Measurements from ENCODE around the gene APP.

APP gene

DNA sequence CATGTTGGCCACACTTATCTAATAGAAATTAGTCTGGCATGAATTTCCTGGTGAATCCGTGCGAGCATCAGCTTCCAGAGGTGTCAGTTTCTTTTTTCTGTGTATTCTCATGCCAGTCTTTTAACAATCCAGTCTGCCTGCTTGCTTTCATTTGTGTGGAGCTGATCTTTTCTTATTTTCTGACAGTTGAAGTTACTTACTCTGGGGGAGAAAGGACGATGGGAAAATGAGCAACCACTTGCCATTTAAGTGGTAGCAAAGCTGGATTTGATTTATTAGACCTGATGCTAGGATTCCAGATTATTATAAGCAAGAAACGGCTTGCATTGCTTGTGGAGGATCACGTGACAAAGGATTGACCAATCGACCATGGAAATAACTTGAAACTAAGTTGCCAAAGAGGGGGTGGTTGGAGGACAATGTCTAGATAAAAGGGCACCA is 24.3 kb upstream of the APP start:
- in situ Hi-C loops (cut with MboI; ENCODE audit: low pct_unique_long_range_greater_than_20kb, low sequenced_read_pairs, unreplicated experiment): no loop called here
- DNase-seq (ENCODE audit: low spot score): no peak
- TF ChIP-seq, protein P1, sequence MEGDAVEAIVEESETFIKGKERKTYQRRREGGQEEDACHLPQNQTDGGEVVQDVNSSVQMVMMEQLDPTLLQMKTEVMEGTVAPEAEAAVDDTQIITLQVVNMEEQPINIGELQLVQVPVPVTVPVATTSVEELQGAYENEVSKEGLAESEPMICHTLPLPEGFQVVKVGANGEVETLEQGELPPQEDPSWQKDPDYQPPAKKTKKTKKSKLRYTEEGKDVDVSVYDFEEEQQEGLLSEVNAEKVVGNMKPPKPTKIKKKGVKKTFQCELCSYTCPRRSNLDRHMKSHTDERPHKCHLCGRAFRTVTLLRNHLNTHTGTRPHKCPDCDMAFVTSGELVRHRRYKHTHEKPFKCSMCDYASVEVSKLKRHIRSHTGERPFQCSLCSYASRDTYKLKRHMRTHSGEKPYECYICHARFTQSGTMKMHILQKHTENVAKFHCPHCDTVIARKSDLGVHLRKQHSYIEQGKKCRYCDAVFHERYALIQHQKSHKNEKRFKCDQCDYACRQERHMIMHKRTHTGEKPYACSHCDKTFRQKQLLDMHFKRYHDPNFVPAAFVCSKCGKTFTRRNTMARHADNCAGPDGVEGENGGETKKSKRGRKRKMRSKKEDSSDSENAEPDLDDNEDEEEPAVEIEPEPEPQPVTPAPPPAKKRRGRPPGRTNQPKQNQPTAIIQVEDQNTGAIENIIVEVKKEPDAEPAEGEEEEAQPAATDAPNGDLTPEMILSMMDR (IDR thresholded peaks at IDR 0.05; ENCODE audit: extremely low read depth, insufficient read depth, missing control alignments): no peak

DNA sequence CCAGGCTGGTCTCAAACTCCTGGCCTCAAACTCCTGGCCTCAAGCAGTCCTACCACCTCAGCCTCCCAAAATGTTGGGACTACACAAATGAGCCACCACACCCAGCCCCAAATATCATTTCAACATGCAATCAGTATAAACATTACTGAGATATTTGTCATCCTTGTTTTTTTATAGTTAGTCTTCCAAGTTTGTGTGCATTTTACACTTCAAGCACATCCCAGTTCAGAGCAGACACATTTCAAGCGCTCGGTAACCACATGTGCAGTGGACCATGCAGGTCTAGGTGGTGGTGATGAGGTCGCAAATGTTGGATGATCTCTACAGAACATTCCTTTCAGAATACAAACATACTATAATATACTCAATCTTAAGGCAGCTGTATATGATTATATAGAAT is 23.8 kb upstream of the APP start:
- in situ Hi-C loops (cut with MboI; ENCODE audit: low pct_unique_long_range_greater_than_20kb, low sequenced_read_pairs, unreplicated experiment): no loop called here
- TF ChIP-seq, protein P1 (IDR thresholded peaks at IDR 0.05; ENCODE audit: extremely low read depth, insufficient read depth, missing control alignments): no peak
- DNase-seq (ENCODE audit: low spot score): no peak

DNA sequence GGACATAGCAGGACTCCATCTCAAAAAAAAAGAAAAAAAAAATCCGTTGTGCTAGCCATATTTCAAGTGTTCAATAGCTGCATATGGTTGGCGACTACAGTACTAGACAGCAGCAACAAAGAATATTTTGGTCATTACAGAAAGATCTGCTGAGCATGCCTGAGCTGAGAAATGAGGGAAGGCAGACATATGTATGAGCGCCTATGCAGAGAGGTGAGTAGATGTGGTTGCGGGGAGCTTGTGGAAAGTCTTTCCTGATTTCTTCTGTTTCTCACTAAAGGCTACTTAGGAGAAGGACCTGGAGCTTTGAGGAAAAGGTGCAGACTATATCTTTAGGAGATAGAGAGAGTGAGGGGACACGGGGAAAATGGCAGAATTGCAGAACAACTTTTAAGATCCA is 21.0 kb upstream of the APP start:
- TF ChIP-seq, protein P1 (IDR thresholded peaks at IDR 0.05; ENCODE audit: extremely low read depth, insufficient read depth, missing control alignments): no peak
- in situ Hi-C loops (cut with MboI; ENCODE audit: low pct_unique_long_range_greater_than_20kb, low sequenced_read_pairs, unreplicated experiment): no loop called here
- DNase-seq (ENCODE audit: low spot score): no peak

DNA sequence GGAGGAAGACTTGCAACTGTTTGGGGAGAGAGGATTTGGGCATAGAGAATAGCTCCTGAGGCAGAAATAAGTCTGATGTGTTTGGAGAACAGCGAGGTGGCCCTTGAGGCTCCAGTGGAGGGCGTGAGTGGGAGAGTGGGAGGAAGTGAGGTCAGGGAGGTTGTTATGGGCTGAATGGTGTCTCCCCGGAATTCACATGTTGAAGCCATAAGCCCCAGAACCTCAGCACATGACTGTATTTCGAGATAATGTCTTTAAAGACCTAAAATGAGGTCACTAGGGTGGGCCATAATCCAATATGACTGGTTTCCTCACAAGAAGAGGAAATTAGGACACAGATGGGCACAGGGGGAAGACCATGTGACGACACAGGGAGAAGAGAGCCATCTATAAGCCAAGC is 17.9 kb upstream of the APP start:
- TF ChIP-seq, protein P1 (IDR thresholded peaks at IDR 0.05; ENCODE audit: extremely low read depth, insufficient read depth, missing control alignments): no peak
- in situ Hi-C loops (cut with MboI; ENCODE audit: low pct_unique_long_range_greater_than_20kb, low sequenced_read_pairs, unreplicated experiment): no loop called here
- no peak for DNase-seq (ENCODE audit: low spot score)

GRCh38 chr21:26185446-26185845 is 14.9 kb upstream of the APP start:
- in situ Hi-C loops (cut with MboI; ENCODE audit: low pct_unique_long_range_greater_than_20kb, low sequenced_read_pairs, unreplicated experiment): no loop called here
- no peak for DNase-seq (ENCODE audit: low spot score)
- TF ChIP-seq, protein P1 (IDR thresholded peaks at IDR 0.05; ENCODE audit: extremely low read depth, insufficient read depth, missing control alignments): no peak

- in situ Hi-C loops (cut with MboI; ENCODE audit: low pct_unique_long_range_greater_than_20kb, low sequenced_read_pairs, unreplicated experiment): no loop called here
- TF ChIP-seq, protein P1 (IDR thresholded peaks at IDR 0.05; ENCODE audit: extremely low read depth, insufficient read depth, missing control alignments): no peak
- no peak for DNase-seq (ENCODE audit: low spot score)
Measured at GRCh38 chr21:26185021-26185420, 14.5 kb upstream of the APP start.

GRCh38 chr21:26179501-26179900 is 8.9 kb upstream of the APP start:
- DNase-seq (ENCODE audit: low spot score): no peak
- in situ Hi-C loops (cut with MboI; ENCODE audit: low pct_unique_long_range_greater_than_20kb, low sequenced_read_pairs, unreplicated experiment): no loop called here
- TF ChIP-seq, protein P1 (IDR thresholded peaks at IDR 0.05; ENCODE audit: extremely low read depth, insufficient read depth, missing control alignments): no peak

Data from GM13977 (cell line).